Activated CD4-positive, alpha-beta T cell treated with anti-CD3 and anti-CD28 coated beads for 36 hours (primary cell): ENCODE results near the gene RPL26. TPM values are rescaled to one million over a fixed set of nuclear protein-coding genes. Genes with fewer than 3 reads are reported as not detected.

Experiments
- total RNA-seq, 2 experiments: library from RNA; stranded (reverse); gene quantifications; one replicate each; pipeline ENCODE4 v1.2.3, GENCODE V29; 2021

The RPL26 gene
- total RNA-seq, 2 experiments from 2014 or later = 3,064 to 3,721 TPM

Other genes with a start within 250 kb of the RPL26 start
- gene PER1, start 230.8 kb downstream of the RPL26 start, total RNA-seq = 10 to 100 TPM; 46.5 to 55.9 TPM
- 10 to 100 TPM; 26.7 to 27.8 TPM for gene VAMP2, start 220.2 kb downstream of the RPL26 start, total RNA-seq
- 10 to 100 TPM; 24.0 to 34.4 TPM for gene TMEM107, start 206.8 kb downstream of the RPL26 start, total RNA-seq
- 1 to 10 TPM; 3.9 to 4.5 TPM for gene BORCS6, start 193.0 kb downstream of the RPL26 start, total RNA-seq
- 100 to 1,000 TPM; 173 to 226 TPM for gene AURKB, start 172.6 kb downstream of the RPL26 start, total RNA-seq
- 10 to 100 TPM; 49.3 to 57.9 TPM for gene CTC1, start 135.1 kb downstream of the RPL26 start, total RNA-seq
- gene PFAS, start 133.9 kb downstream of the RPL26 start, total RNA-seq = 100 to 1,000 TPM; 113 to 141 TPM
- gene RANGRF, start 94.5 kb downstream of the RPL26 start, total RNA-seq = 10 to 100 TPM; 37.9 to 40.1 TPM
- 1 to 10 TPM; 1.9 to 2.3 TPM for gene SLC25A35, start 87.8 kb downstream of the RPL26 start, total RNA-seq
- gene ARHGEF15, start 73.0 kb downstream of the RPL26 start, total RNA-seq = not detected
- not detected for gene ODF4, start 43.4 kb downstream of the RPL26 start, total RNA-seq
- gene RNF222, start 14.6 kb upstream of the RPL26 start, total RNA-seq = not detected
- gene NDEL1, start 52.7 kb upstream of the RPL26 start, total RNA-seq = 10 to 100 TPM; 51.9 to 58.6 TPM
- gene MYH10, start 247.5 kb upstream of the RPL26 start, total RNA-seq = 10 to 100 TPM; 17.0 to 21.3 TPM